ENCODE data around the gene KRT4. TPM values are rescaled to one million over a fixed set of nuclear protein-coding genes. Genes with fewer than 3 reads are reported as not detected.

Gene KRT4
- polyA plus RNA-seq, 3 donors, result not detected

- Histone ChIP-seq H3K27ac (ENCODE audit: low read depth in 1 of 2, low read length in 2 of 2) (no peak overlapping the region), H4K20me1 (ENCODE audit: insufficient read depth, low read length) (no peaks in the 10 kb centered on the region), H3K4me2 (replicated peaks; ENCODE audit: extremely low read depth, low read length, poor library complexity, severe bottlenecking) (no peak overlapping the region), H3K27me3 (ENCODE audit: control insufficient read depth in 2 of 2, insufficient read depth in 2 of 2, low read length in 2 of 2) (no peaks in the 10 kb centered on the region), H3K9ac (ENCODE audit: insufficient read depth, low read length, poor library complexity, severe bottlenecking) (no peak overlapping the region), H3K79me2 (ENCODE audit: insufficient read depth, low read length) (no peaks in the 10 kb centered on the region), H3K4me1 (ENCODE audit: control insufficient read depth in 1 of 2, insufficient read depth in 2 of 2, low read length in 2 of 2) (no peaks in the 10 kb centered on the region), H3K36me3 (replicated peaks in 1 of 2; ENCODE audit: control insufficient read depth in 1 of 2, insufficient read depth in 2 of 2, low read length in 2 of 2) (no peaks in the 10 kb centered on the region), H3K4me3 (replicated peaks in 1 of 3; ENCODE audit: low read depth in 2 of 3, low read length in 3 of 3) (no peak overlapping the region), H2AFZ (ENCODE audit: insufficient read depth, low read depth, low read length, poor library complexity, severe bottlenecking) (no peak overlapping the region), H3K9me3 (replicated peaks in 1 of 2; ENCODE audit: control insufficient read depth in 1 of 2, insufficient read depth in 1 of 2, low read length in 2 of 2) (peaks cover 24 to 37% of the 10 kb centered on the region in 2 donors)
- Mint-ChIP-seq H3K27ac (peak overlapping the region in 1 of 7 donors; percentile 27), H3K27me3 (ENCODE audit: low read depth in 3 of 3) (peaks cover 0 to 5% (median 2%) of the 10 kb centered on the region in 3 donors), H3K9me3 (peaks cover 11 to 37% (median 27%) of the 10 kb centered on the region in 7 donors), H3K4me1 (no peaks in the 10 kb centered on the region), H3K4me3 (no peak overlapping the region), H3K36me3 (no peaks in the 10 kb centered on the region)
- intact Hi-C loops (cut with micrococcal nuclease), result no loop called here
- no peak for TF ChIP-seq CTCF (IDR thresholded peaks at IDR 0.05)
- DNase-seq, result no peak
These were observed 53.3 kb downstream of the KRT4 start for GRCh38 chr12:52760623-52761022.

GRCh38 chr12:52759695-52760094, 54.2 kb downstream of the KRT4 start:
- Mint-ChIP-seq H3K4me3 (no peak overlapping the region), H3K4me1 (no peaks in the 10 kb centered on the region), H3K9me3 (peaks cover 11 to 37% (median 27%) of the 10 kb centered on the region in 7 donors), H3K27ac (no peak overlapping the region), H3K27me3 (ENCODE audit: low read depth in 3 of 3) (peaks cover 2 to 5% (median 3%) of the 10 kb centered on the region in 3 donors), H3K36me3 (no peaks in the 10 kb centered on the region)
- TF ChIP-seq CTCF (IDR thresholded peaks at IDR 0.05), result no peak
- Histone ChIP-seq H3K79me2 (ENCODE audit: insufficient read depth, low read length) (no peaks in the 10 kb centered on the region), H3K4me3 (replicated peaks in 1 of 3; ENCODE audit: low read depth in 2 of 3, low read length in 3 of 3) (no peak overlapping the region), H3K27ac (ENCODE audit: low read depth in 1 of 2, low read length in 2 of 2) (no peak overlapping the region), H3K9ac (ENCODE audit: insufficient read depth, low read length, poor library complexity, severe bottlenecking) (no peak overlapping the region), H3K27me3 (ENCODE audit: control insufficient read depth in 2 of 2, insufficient read depth in 2 of 2, low read length in 2 of 2) (no peaks in the 10 kb centered on the region), H2AFZ (ENCODE audit: insufficient read depth, low read depth, low read length, poor library complexity, severe bottlenecking) (no peak overlapping the region), H3K4me2 (replicated peaks; ENCODE audit: extremely low read depth, low read length, poor library complexity, severe bottlenecking) (no peak overlapping the region), H4K20me1 (ENCODE audit: insufficient read depth, low read length) (no peaks in the 10 kb centered on the region), H3K4me1 (ENCODE audit: control insufficient read depth in 1 of 2, insufficient read depth in 2 of 2, low read length in 2 of 2) (no peaks in the 10 kb centered on the region), H3K9me3 (replicated peaks in 1 of 2; ENCODE audit: control insufficient read depth in 1 of 2, insufficient read depth in 1 of 2, low read length in 2 of 2) (peaks cover 24 to 37% of the 10 kb centered on the region in 2 donors), H3K36me3 (replicated peaks in 1 of 2; ENCODE audit: control insufficient read depth in 1 of 2, insufficient read depth in 2 of 2, low read length in 2 of 2) (no peaks in the 10 kb centered on the region)
- DNase-seq, result no peak
- WGBS (ENCODE audit: insufficient coverage), result 83% methylated on average over 1 of the region's 2 CpGs
- intact Hi-C loops (cut with micrococcal nuclease), result no loop called here

All from CD14-positive monocyte (primary cell).